Uterus (tissue), 4 donors: ENCODE data around the gene PHF3. TPM values are rescaled to one million over a fixed set of nuclear protein-coding genes. Genes with fewer than 3 reads are reported as not detected.

Experiments
- DNase-seq, 2 donors: peaks; one replicate each; pipeline ENCODE4 v3.0.0-alpha.2; 2019 to 2020
- H3K27ac ChIP-seq, 2 donors: fragments of 200-600 bp; sonication (generic); 1 replicate in 1 of 2; 2 replicates in 1 of 2; pipeline ENCODE4 v1.5.1; 2016 to 2018
- H3K27me3 ChIP-seq, 2 donors: fragments of 200-600 bp; sonication (generic); one replicate each; pipeline ENCODE4 v1.5.1; 2018 to 2019; ENCODE audit warnings: control low read depth in 1 of 2
- H3K36me3 ChIP-seq, 2 donors: fragments of 200-600 bp; sonication (generic); one replicate each; pipeline ENCODE4 v1.5.1; 2019; ENCODE audit warnings: control low read depth in 1 of 2
- H3K4me1 ChIP-seq, 2 donors: fragments of 200-600 bp; sonication (generic); one replicate each; pipeline ENCODE4 v1.5.1; 2018 to 2019; ENCODE audit warnings: control low read depth in 1 of 2
- H3K4me3 ChIP-seq, 2 donors: fragments of 200-600 bp; sonication (generic); 1 replicate in 1 of 2; 2 replicates in 1 of 2; pipeline ENCODE4 v1.5.1; 2018 to 2019; ENCODE audit warnings: mild to moderate bottlenecking in 1 of 2
- H3K9me3 ChIP-seq, 2 donors: fragments of 200-600 bp; sonication (generic); one replicate each; pipeline ENCODE4 v1.5.1; 2019; ENCODE audit warnings: control low read depth in 1 of 2
- CTCF ChIP-seq, 4 experiments: fragments of 200-600 bp in 2 of 4; fragments of 450-650 bp in 2 of 4; sonication (generic) in 2 of 4; IDR thresholded peaks; one replicate each; pipeline ENCODE4 v1.5.1; 2016 to 2019; ENCODE audit warnings: antibody characterized with exemption in 4 of 4, mild to moderate bottlenecking in 2 of 4, moderate library complexity in 1 of 4
- POLR2A ChIP-seq, 2 donors: fragments of 450-650 bp; IDR thresholded peaks; one replicate each; pipeline ENCODE4 v1.6.1; 2016; ENCODE audit warnings: antibody characterized with exemption in 2 of 2, mild to moderate bottlenecking in 1 of 2, moderate library complexity in 1 of 2
- intact Hi-C: fragments of 100-400 bp; cut with DNase I; formaldehyde crosslinking; loops from one replicate; pipeline ENCODE4 v1.15.1; 2023; ENCODE audit warnings: low total_unique reads
- total RNA-seq, 4 donors: library from RNA; depleted of rRNA in 3 of 4; stranded (reverse); fragments of >200 nt in 3 of 4; gene quantifications; one replicate each; pipeline versions ENCODE4 v1.1.0 to v1.2.4, GENCODE V29; 2014 to 2023
- donor health status: DM: yes; HTN: yes; CAD: no.

The PHF3 gene
- total RNA-seq, 4 donors from 2014 or later: 65.8 to 144 (median 117) TPM

- H3K4me1 ChIP-seq: peaks cover 8 to 12% of the 10 kb centered on the region in 2 donors
- DNase-seq: no peak
- TF ChIP-seq CTCF (IDR thresholded peaks at IDR 0.05) (no peak), POLR2A (IDR thresholded peaks at IDR 0.05) (no peak)
- H3K36me3 ChIP-seq: no peaks in the 10 kb centered on the region
- H3K4me3 ChIP-seq: no peak overlapping the region
- H3K27me3 ChIP-seq: no peaks in the 10 kb centered on the region
- no peak overlapping the region for H3K27ac ChIP-seq
- intact Hi-C loops: no loop called here
- H3K9me3 ChIP-seq: no peaks in the 10 kb centered on the region
Observed at GRCh38 chr6:63640062-63640461, 4.5 kb downstream of the PHF3 start.

GRCh38 chr6:63643862-63644261 lies 8.3 kb downstream of the PHF3 start:
- intact Hi-C loops: no loop called here
- H3K4me1 ChIP-seq: peaks cover 8 to 9% of the 10 kb centered on the region in 2 donors
- H3K9me3 ChIP-seq: no peaks in the 10 kb centered on the region
- H3K36me3 ChIP-seq: no peaks in the 10 kb centered on the region
- no peak overlapping the region for H3K27ac ChIP-seq
- H3K27me3 ChIP-seq: no peaks in the 10 kb centered on the region
- TF ChIP-seq POLR2A (IDR thresholded peaks at IDR 0.05): no peak
- no peak for TF ChIP-seq CTCF (IDR thresholded peaks at IDR 0.05)
- no peak for DNase-seq
- no peak overlapping the region for H3K4me3 ChIP-seq

- Histone ChIP-seq H3K4me1 (peaks cover 0 to 2% of the 10 kb centered on the region in 2 donors), H3K36me3 (no peaks in the 10 kb centered on the region)
- DNase-seq: no peak
Observed at GRCh38 chr6:63644668-63645326, 9.2 kb downstream of the PHF3 start.

GRCh38 chr6:63649269-63649668 lies 13.7 kb downstream of the PHF3 start:
- Histone ChIP-seq H3K27me3 (no peaks in the 10 kb centered on the region), H3K9me3 (no peaks in the 10 kb centered on the region), H3K27ac (no peak overlapping the region), H3K4me3 (no peak overlapping the region), H3K36me3 (no peaks in the 10 kb centered on the region), H3K4me1 (peaks cover 0 to 14% of the 10 kb centered on the region in 2 donors)
- no peak for DNase-seq
- no peak for TF ChIP-seq CTCF (IDR thresholded peaks at IDR 0.05)
- TF ChIP-seq POLR2A (IDR thresholded peaks at IDR 0.05): no peak
- intact Hi-C loops: no loop called here

More at GRCh38 chr6:63644668-63645326, 9.2 kb downstream of the PHF3 start:
- H3K9me3 ChIP-seq: no peaks in the 10 kb centered on the region
- intact Hi-C loops: no loop called here
- no peak overlapping the region for H3K27ac ChIP-seq
- no peak overlapping the region for H3K4me3 ChIP-seq
- no peaks in the 10 kb centered on the region for H3K27me3 ChIP-seq
- no peak for TF ChIP-seq CTCF (IDR thresholded peaks at IDR 0.05)
- TF ChIP-seq POLR2A (IDR thresholded peaks at IDR 0.05): no peak

GRCh38 chr6:63649847-63650265 lies 14.3 kb downstream of the PHF3 start:
- H3K9me3 ChIP-seq: no peaks in the 10 kb centered on the region
- H3K36me3 ChIP-seq: no peaks in the 10 kb centered on the region
- no peak for DNase-seq
- TF ChIP-seq CTCF (IDR thresholded peaks at IDR 0.05) (no peak), POLR2A (IDR thresholded peaks at IDR 0.05) (no peak)
- H3K4me3 ChIP-seq: no peak overlapping the region
- H3K27me3 ChIP-seq: no peaks in the 10 kb centered on the region
- H3K27ac ChIP-seq: no peak overlapping the region
- H3K4me1 ChIP-seq: peaks cover 0 to 14% of the 10 kb centered on the region in 2 donors
- intact Hi-C loops: no loop called here
